PC-9 (cell line): Measurements from ENCODE around the gene TMEM134. TPM values are rescaled to one million over a fixed set of nuclear protein-coding genes. Genes with fewer than 3 reads are reported as not detected.
A peak's percentile ranks its signal among the peaks of the same experiment; 100 is the strongest.

Experiments used
- BruUV-seq: library from RNA; stranded (reverse); fragments of 400-500 nt; replicated peaks from 2 replicates; lab custom pipeline; 2021; lab: Mats Ljungman, UMichigan
- CTCF ChIA-PET: fragments of 300-600 bp; sonication (Branson Sonifier 250); formaldehyde crosslinking; loops from one replicate; lab custom pipeline; 2022; ENCODE audit warnings: antibody characterized with exemption; lab: Charles Lee
- POLR2A ChIA-PET: fragments of 300-600 bp; sonication (Branson Sonifier 250); formaldehyde crosslinking; loops from one replicate; lab custom pipeline; 2022; ENCODE audit warnings: antibody characterized with exemption; ENCODE audit not compliant: unreplicated experiment; lab: Charles Lee
- DNase-seq, 2 experiments: peaks; one replicate each; pipeline versions ENCODE4 v3.0.0 to v3.0.0-alpha.2; 2015 to 2022; ENCODE audit warnings: mixed read lengths in 1 of 2
- H2AFZ ChIP-seq: fragments of 200-600 bp; sonication (generic); 2 replicates; pipeline ENCODE4 v1.8.1; 2017; ENCODE audit warnings: antibody characterized with exemption
- H3F3A ChIP-seq: fragments of 200-600 bp; sonication (generic); 2 replicates; pipeline ENCODE4 v1.8.1; 2017; ENCODE audit warnings: antibody characterized with exemption, mild to moderate bottlenecking, low read depth; ENCODE audit not compliant: insufficient read depth
- H3K27ac ChIP-seq: fragments of 200-600 bp; sonication (generic); 2 replicates; pipeline ENCODE4 v1.6.1; 2016; ENCODE audit warnings: mixed run types
- H3K27me3 ChIP-seq: fragments of 200-600 bp; sonication (generic); 2 replicates; pipeline ENCODE4 v1.6.1; 2016; ENCODE audit warnings: low read depth, mixed run types; ENCODE audit not compliant: insufficient read depth
- H3K36me3 ChIP-seq: fragments of 200-600 bp; sonication (generic); 2 replicates; pipeline ENCODE4 v1.6.1; 2016; ENCODE audit warnings: low read depth, mixed run types
- H3K4me1 ChIP-seq: fragments of 200-600 bp; sonication (generic); replicated peaks from 2 replicates; pipeline ENCODE4 v1.6.1; 2016; ENCODE audit warnings: mixed run types; ENCODE audit not compliant: insufficient read depth
- H3K4me2 ChIP-seq: fragments of 200-600 bp; sonication (generic); 2 replicates; pipeline ENCODE4 v1.6.1; 2017; ENCODE audit warnings: mixed run types
- H3K4me3 ChIP-seq: fragments of 200-600 bp; sonication (generic); 2 replicates; pipeline ENCODE4 v1.6.1; 2016; ENCODE audit warnings: mixed run types
- H3K79me2 ChIP-seq: fragments of 200-600 bp; sonication (generic); 2 replicates; pipeline ENCODE4 v1.6.1; 2017; ENCODE audit warnings: low read depth, mixed run types
- H3K9me2 ChIP-seq: fragments of 200-600 bp; sonication (generic); 2 replicates; pipeline ENCODE4 v1.8.1; 2017; ENCODE audit warnings: mild to moderate bottlenecking; ENCODE audit not compliant: insufficient read depth
- H3K9me3 ChIP-seq: fragments of 200-600 bp; sonication (generic); 2 replicates; pipeline ENCODE4 v1.8.1; 2016; ENCODE audit warnings: low read depth; ENCODE audit not compliant: insufficient read depth
- H4K20me1 ChIP-seq: fragments of 200-600 bp; sonication (generic); 2 replicates; pipeline ENCODE4 v1.8.1; 2017; ENCODE audit not compliant: insufficient read depth
- EZH2 ChIP-seq: fragments of 200-600 bp; sonication (generic); IDR thresholded peaks from 2 replicates; pipeline ENCODE4 v1.8.0; 2017; ENCODE audit warnings: antibody characterized with exemption, low read depth
- intact Hi-C: fragments of 100-400 bp; cut with micrococcal nuclease; formaldehyde crosslinking; loops from one replicate; pipeline ENCODE4 v1.10.0; 2022; ENCODE audit not compliant: unreplicated experiment
- total RNA-seq: library from RNA; stranded (reverse); gene quantifications from 2 replicates; pipeline ENCODE4 v1.2.3, GENCODE V29; 2021
- TF ChIP-seq, protein P1 (sequence below): fragments of 200-600 bp; sonication (generic); conservative IDR thresholded peaks from 2 replicates; pipeline ENCODE4 v1.6.1; 2017; ENCODE audit warnings: mixed run types, antibody characterized with exemption, mild to moderate bottlenecking, moderate library complexity

TMEM134 gene
- total RNA-seq, 1 experiment from 2014 or later, result 85.7 TPM

DNA sequence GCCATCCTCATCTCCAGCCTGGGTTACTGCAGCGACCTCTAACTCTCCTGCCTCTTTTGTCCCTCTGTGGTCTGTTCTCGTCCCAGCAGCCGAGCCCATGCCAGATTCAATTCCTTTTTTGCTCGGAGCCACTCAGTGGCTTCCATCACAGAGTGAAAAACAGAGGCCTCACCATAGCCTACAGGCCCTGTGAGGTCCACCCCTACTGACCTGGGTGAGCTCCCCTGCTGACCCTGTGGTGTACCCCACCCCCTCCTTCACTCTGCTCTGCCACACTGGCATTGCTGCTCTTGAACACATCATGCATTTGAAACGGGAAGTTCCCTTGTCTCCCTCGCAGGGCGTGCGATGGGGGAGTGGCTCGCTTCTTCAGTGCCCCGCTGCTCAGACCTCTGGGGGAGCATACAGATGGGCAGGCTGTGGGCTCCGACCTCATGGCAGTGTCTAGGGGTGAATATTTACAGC, 15.8 kb upstream of the TMEM134 start:
- Histone ChIP-seq H3F3A (peaks cover 26% of the 10 kb centered on the region; the same call in 1 of the 2 replicates), H3K4me2 (no peak overlapping the region), H3K27me3 (no peaks in the 10 kb centered on the region), H3K4me1 (peaks cover 17% of the 10 kb centered on the region), H3K9me3 (no peaks in the 10 kb centered on the region), H3K9me2 (no peaks in the 10 kb centered on the region), H3K4me3 (no peak overlapping the region), H2AFZ (no peak overlapping the region), H3K79me2 (peaks cover 21% of the 10 kb centered on the region), H3K27ac (no peak overlapping the region), H4K20me1 (no peaks in the 10 kb centered on the region), H3K36me3 (no peaks in the 10 kb centered on the region)
- BruUV-seq, result no TSS peak
- no peak for TF ChIP-seq EZH2
- TF ChIP-seq, protein P1, sequence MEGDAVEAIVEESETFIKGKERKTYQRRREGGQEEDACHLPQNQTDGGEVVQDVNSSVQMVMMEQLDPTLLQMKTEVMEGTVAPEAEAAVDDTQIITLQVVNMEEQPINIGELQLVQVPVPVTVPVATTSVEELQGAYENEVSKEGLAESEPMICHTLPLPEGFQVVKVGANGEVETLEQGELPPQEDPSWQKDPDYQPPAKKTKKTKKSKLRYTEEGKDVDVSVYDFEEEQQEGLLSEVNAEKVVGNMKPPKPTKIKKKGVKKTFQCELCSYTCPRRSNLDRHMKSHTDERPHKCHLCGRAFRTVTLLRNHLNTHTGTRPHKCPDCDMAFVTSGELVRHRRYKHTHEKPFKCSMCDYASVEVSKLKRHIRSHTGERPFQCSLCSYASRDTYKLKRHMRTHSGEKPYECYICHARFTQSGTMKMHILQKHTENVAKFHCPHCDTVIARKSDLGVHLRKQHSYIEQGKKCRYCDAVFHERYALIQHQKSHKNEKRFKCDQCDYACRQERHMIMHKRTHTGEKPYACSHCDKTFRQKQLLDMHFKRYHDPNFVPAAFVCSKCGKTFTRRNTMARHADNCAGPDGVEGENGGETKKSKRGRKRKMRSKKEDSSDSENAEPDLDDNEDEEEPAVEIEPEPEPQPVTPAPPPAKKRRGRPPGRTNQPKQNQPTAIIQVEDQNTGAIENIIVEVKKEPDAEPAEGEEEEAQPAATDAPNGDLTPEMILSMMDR, result no peak
- DNase-seq, result peak in 1 of 2 experiments; percentile 28
- ChIA-PET POLR2A (no interaction called here), CTCF (no interaction called here)
- intact Hi-C loops, result no loop called here

DNA sequence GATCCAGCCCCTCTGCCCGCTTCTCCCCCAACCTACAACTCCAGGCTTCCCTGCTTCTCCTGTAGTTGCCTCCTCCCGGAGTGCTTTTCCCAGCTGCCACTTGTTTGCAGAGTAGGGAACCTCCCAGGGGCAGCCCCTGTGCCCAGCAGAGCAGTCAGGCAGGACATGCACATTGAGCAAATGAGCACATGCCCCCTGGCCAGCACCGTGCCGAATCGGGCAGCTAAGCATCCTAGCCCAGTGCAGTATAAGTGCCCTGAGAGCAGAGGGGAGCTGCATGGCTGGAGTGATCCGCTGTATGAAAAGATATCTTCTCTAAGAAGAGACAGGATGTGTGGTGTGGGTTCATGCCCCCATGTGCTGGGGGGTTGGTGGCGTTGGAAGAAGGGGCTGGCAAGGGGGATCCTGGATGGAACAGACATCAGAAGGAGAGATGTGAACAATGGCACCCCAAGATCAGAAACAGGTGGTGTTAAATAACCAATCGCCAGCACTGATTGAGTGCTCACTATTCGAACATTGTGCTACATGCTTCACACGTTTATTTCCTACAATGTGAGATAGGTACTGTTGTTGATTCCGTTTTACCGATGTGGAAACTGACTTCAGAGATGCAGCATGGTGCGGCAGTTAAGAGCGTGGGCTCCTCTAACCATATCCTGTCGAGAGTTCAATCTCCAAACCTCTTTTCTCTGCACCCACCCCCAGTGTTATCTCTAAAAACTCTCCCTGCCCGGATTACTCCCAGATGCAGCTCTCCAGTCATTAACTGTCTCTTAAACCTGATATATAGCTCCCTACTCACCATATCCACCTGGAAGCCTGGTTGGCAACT, 15.0 kb upstream of the TMEM134 start:
- TF ChIP-seq EZH2, result no peak
- TF ChIP-seq, protein P1, result no peak
- H3K4me1 ChIP-seq, result peaks cover 17% of the 10 kb centered on the region
- intact Hi-C loops, result loop anchor here (2.0 kb wide), 1 partner anchor 23 kb away; no protein-coding TSS in a partner anchor
- ChIA-PET POLR2A (no interaction called here), CTCF (no interaction called here)
- peak overlapping the region; percentile 86 for H3K4me2 ChIP-seq
- H2AFZ ChIP-seq, result no peak overlapping the region
- H3K36me3 ChIP-seq, result no peaks in the 10 kb centered on the region
- peak overlapping the region; percentile 61 for H3K4me3 ChIP-seq
- H3K79me2 ChIP-seq, result peaks cover 21% of the 10 kb centered on the region
- H3F3A ChIP-seq, result peaks cover 25% of the 10 kb centered on the region
- DNase-seq, result peak in 1 of 2 experiments; percentile 32
- no peak overlapping the region for H3K27ac ChIP-seq
- H3K9me2 ChIP-seq, result no peaks in the 10 kb centered on the region
- no peaks in the 10 kb centered on the region for H3K27me3 ChIP-seq
- no peaks in the 10 kb centered on the region for H4K20me1 ChIP-seq
- BruUV-seq, result no TSS peak
- H3K9me3 ChIP-seq, result no peaks in the 10 kb centered on the region

DNA sequence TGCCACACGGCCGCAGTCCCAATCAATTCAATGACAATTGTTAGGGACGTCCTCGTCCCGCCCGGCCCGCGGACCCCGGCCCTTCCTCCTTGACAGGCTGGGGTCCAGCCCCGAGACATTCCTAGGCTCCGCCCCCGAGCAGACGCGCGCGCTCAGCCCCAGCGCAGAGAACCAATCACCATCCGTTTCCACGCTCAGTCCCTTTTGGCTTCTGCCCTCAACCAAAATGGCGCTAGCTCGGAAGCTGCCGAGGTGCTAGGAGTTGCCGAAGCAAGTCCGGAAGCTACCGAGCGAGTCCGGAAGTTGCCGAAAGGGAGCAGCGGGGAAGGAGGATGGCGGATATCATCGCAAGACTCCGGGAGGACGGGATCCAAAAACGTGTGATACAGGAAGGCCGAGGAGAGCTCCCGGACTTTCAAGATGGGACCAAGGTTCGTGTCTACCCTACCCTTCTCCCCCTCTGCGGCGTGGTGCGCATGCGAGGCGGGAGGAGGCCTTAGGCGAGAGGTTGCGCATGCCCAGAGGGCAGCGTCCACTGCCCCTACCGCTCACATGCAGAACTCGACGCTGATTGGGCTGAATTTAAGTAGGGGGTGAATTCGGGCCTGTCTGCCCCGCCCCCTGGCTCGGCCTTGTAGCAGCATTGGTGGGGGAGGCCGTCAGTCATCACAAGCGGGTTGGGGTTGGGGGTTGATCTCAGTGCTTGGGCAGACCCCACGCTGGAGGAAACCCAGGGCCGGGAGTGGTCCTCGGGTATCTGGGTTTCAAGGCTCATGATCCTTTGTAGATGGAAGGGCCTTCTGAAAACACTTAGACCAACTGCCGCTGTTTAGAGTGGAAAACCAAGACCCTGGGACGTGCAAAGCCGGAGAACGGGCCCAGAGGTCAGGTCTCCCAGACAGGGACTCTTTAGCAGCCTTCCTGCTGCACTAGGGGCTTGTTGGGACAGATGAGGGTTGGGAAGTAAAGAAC, 14.1 kb upstream of the TMEM134 start, which contains the start of gene AIP:
TSS of gene AIP (plus strand) at position 200 of the 972 bp plus-strand sequence. CDS start at position 333, 133 bp downstream.
- Histone ChIP-seq H3K4me1 (peaks cover 17% of the 10 kb centered on the region), H3K27me3 (no peaks in the 10 kb centered on the region), H3K36me3 (no peaks in the 10 kb centered on the region), H3F3A (peaks cover 25% of the 10 kb centered on the region), H4K20me1 (no peaks in the 10 kb centered on the region), H2AFZ (peak within 1 kb of the TSS; percentile 88), H3K27ac (peak within 1 kb of the TSS; percentile 34), H3K9me3 (no peaks in the 10 kb centered on the region), H3K9me2 (no peaks in the 10 kb centered on the region), H3K4me3 (peak within 1 kb of the TSS; percentile 61), H3K79me2 (peaks cover 21% of the 10 kb centered on the region), H3K4me2 (peak within 1 kb of the TSS; percentile 86)
- TSS peak; percentile 41 for BruUV-seq
- no peak for TF ChIP-seq EZH2
- TF ChIP-seq, protein P1, result peak; percentile 34; the same call in 1 of the 2 replicates
- peak; percentile 96 to 98 for DNase-seq
- ChIA-PET POLR2A (interaction anchor here (0.5 to 1.0 kb wide), 7 partner anchors 16 to 323 kb away, joined by 3 to 16 read pairs (median 4); partner anchors contain the start of gene PPP1CA), CTCF (no interaction called here)
- intact Hi-C loops, result loop anchor here (1.0 to 2.0 kb wide), 2 partner anchors 14 to 24 kb away; partner anchors contain the start of gene TMEM134
